GM21786 (cell line): Measurements from ENCODE around the gene RRP1.

Experiments used
- ATAC-seq: cut with Tn5 transposase; IDR thresholded peaks from one replicate; pipeline ENCODE4 v1.9.1; 2021; ENCODE audit not compliant: unreplicated experiment

RRP1 gene

GRCh38 chr21:43758111-43758641 lies 31.2 kb upstream of the RRP1 start:
- no peak for ATAC-seq

GRCh38 chr21:43758811-43759210 lies 30.6 kb upstream of the RRP1 start:
- no peak for ATAC-seq

GRCh38 chr21:43759651-43760050 lies 29.7 kb upstream of the RRP1 start:
- ATAC-seq, result no peak

GRCh38 chr21:43760391-43760958 lies 28.9 kb upstream of the RRP1 start:
- no peak for ATAC-seq

GRCh38 chr21:43761886-43762285 lies 27.5 kb upstream of the RRP1 start:
- no peak for ATAC-seq

GRCh38 chr21:43762303-43763128 lies 26.9 kb upstream of the RRP1 start:
- no peak for ATAC-seq

GRCh38 chr21:43763901-43764523 lies 25.4 kb upstream of the RRP1 start:
- no peak for ATAC-seq

- no peak for ATAC-seq
Measured at GRCh38 chr21:43764576-43765495, 24.5 kb upstream of the RRP1 start.

GRCh38 chr21:43766734-43767497 lies 22.5 kb upstream of the RRP1 start:
- ATAC-seq, result no peak

- ATAC-seq, result no peak
Measured at GRCh38 chr21:43767498-43767983, 21.8 kb upstream of the RRP1 start.

- no peak for ATAC-seq
Measured at GRCh38 chr21:43767984-43768867, 21.2 kb upstream of the RRP1 start.

- ATAC-seq, result no peak
Measured at GRCh38 chr21:43768868-43769167, 20.6 kb upstream of the RRP1 start.

- ATAC-seq, result no peak
Measured at GRCh38 chr21:43769325-43769958, 19.9 kb upstream of the RRP1 start.

- no peak for ATAC-seq
Measured at GRCh38 chr21:43770066-43770655, 19.2 kb upstream of the RRP1 start.

GRCh38 chr21:43771199-43771675 lies 18.1 kb upstream of the RRP1 start:
- no peak for ATAC-seq

- no peak for ATAC-seq
Measured at GRCh38 chr21:43771698-43772424, 17.5 kb upstream of the RRP1 start.

GRCh38 chr21:43772425-43772821 lies 17.0 kb upstream of the RRP1 start:
- ATAC-seq, result no peak

- no peak for ATAC-seq
Measured at GRCh38 chr21:43774163-43774562, 15.2 kb upstream of the RRP1 start.
